GM11168 (cell line): Measurements from ENCODE around the gene SEL1L2.
"Not testable (repeated sequence)": the region's sequence is repeated elsewhere in the genome, so short reads cannot be mapped to it uniquely, and the experiment has no call there.

Experiments used
- in situ Hi-C: fragments of 300-500 bp; cut with MboI; formaldehyde crosslinking; loops from one replicate; pipeline ENCODE4 v1.12.0; 2022; ENCODE audit warnings: low sequenced_read_pairs; ENCODE audit not compliant: unreplicated experiment

Gene SEL1L2

GRCh38 chr20:13990465-13990864 is at the start of gene SEL1L2:
Gene SEL1L2, minus strand, starts transcription at chr20:13990614. Its CDS starts 80 bp downstream, at chr20:13990534.
- in situ Hi-C loops: no loop called here

DNA sequence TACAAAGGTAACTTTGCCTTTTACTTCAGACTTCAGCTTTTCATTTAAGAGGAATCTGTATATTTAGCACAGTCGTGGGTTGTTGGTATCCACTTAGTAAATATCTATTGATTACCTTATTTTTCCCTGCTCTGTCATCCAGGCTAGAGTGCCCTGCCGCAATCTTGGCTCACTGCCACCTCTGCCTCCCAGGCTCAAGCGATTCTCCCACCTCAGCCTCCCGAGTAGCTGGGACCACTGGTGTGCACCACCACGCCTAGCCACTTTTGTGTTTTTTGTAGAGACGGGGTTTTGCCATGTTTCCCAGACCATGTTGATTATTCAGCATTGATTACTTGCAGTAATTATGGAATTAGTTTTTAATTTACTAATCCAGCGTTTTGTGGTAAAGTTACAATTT is 46.2 kb upstream of the SEL1L2 start:
- in situ Hi-C loops: no loop called here

- in situ Hi-C loops: no loop called here
These were observed 42.9 kb upstream of the SEL1L2 start for GRCh38 chr20:14033310-14033709.

DNA sequence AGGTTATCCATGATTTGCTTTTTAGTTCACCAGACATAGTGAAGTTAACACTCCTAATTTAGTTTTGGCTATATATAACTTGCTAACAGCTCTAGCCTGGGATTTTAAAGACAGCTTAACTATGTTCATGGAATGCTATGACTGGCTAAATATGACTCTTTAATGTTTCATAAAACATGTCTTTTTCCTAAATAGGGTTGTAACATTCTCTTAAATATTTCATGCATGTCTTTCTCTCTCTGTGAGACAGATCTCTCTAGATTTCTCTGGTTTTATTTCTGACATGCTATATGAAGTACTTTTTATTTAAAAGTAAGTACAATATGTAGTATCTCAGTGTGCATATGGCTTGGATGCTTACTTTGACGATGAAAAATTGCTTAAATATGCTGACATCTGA is 40.6 kb upstream of the SEL1L2 start:
- in situ Hi-C loops: no loop called here

DNA sequence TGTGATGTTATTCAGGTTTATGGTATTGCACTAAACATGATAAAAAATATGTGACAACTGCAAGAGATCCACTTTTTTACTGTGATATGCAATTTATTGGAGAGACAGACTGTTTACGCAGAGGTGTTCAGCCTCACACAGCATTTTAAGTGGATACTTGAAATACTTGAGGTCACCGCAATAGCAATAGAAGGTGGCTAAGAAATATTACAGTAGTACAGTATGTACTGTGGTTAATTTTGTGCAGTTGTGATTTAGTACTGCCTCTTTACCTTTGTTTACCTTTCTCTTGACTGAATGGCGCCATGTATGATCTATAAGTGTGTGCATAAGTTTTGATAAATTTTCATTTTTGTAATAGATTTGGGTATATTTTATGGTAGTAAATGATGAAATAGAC is 22.3 kb upstream of the SEL1L2 start:
- in situ Hi-C loops: no loop called here

DNA sequence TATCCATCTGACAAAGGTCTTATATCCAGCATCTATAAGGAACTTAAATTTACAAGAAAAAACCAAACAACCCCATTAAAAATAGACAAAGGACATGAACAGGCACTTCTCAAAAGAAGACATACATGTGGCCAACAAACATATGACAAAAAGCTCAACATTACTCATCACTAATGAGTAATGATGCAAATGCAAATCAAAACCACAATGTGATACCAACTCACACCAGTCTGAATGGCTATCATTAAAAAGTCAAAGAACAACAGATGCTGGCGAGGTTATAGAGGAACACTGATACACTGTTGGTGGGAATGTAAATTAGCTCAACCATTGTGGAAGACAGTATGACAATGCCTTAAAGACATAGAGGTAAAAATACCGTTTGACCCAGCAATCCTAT is 18.8 kb upstream of the SEL1L2 start:
- in situ Hi-C loops: no loop called here

GRCh38 chr20:14005996-14006395 is 15.6 kb upstream of the SEL1L2 start:
- in situ Hi-C loops: no loop called here

DNA sequence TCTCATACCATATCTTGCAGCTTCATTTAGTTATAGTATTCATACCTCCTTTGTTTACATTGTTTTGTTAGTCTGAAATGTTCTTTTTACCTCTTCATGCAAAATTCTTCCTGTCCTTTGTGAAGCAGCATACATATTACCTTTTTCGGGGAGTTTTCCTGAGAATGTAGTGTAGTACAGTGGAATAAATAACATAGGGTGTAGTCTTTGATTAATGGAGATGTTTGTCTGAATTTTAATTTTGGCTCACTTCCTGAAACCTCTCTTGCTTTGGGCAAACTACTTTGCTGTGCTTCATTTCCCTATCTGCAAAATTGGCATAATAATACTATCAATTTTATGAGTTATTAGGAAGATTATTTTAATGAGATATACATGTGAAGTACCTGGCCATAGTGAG is 10.5 kb upstream of the SEL1L2 start:
- in situ Hi-C loops: no loop called here

- in situ Hi-C loops: no loop called here
These were observed 5.9 kb upstream of the SEL1L2 start for GRCh38 chr20:13996265-13996664.

DNA sequence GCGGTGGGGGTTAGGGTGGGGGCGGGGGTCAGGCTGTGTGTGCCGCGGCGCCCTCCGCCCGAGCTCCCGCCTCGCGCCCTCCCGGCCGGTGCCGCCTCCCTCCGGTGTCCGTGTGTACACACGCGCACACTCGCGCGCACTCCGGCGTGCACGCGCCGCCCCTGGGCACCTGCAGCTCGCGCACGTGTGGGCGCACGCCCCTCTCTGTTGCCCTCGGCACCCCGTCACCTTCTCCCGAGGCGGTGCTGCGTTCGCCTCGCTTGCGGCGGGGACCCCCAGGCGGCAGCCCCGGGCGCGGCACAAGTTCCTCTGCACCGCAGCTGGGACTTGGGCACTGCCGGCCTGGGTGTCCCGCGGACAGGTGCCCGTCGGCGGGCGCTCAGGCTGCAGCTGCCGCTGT is 5.4 kb upstream of the SEL1L2 start:
- in situ Hi-C loops: no loop called here

GRCh38 chr20:13995086-13995665 is 4.8 kb upstream of the SEL1L2 start, which contains the start of gene MACROD2:
Gene MACROD2, plus strand, starts transcription at chr20:13995516.
- in situ Hi-C loops: no loop called here

- in situ Hi-C loops: not testable (repeated sequence)
These were observed 1.5 kb upstream of the SEL1L2 start for GRCh38 chr20:13991955-13992354.

GRCh38 chr20:13991311-13991710 is 897 bp upstream of the SEL1L2 start:
- in situ Hi-C loops: no loop called here

DNA sequence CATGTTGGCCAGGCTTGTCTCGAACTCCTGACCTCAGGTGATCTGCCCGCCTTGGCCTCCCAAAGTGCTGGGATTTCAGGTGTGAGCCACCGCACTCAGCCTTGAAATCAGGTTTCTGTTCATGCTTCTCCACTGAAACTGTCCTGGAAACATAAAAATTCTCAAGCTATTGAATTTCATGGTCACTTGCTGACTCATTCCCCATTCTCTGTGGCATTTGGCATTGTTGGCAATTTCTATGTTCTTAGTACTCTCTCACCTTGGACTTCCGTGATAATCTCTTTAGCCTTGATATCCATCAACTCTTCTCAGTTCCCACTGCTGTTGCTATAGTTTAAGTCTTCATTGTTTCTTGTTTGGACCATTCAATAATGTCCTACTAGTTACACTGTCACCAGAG is 6.2 kb downstream of the SEL1L2 start:
- in situ Hi-C loops: no loop called here

DNA sequence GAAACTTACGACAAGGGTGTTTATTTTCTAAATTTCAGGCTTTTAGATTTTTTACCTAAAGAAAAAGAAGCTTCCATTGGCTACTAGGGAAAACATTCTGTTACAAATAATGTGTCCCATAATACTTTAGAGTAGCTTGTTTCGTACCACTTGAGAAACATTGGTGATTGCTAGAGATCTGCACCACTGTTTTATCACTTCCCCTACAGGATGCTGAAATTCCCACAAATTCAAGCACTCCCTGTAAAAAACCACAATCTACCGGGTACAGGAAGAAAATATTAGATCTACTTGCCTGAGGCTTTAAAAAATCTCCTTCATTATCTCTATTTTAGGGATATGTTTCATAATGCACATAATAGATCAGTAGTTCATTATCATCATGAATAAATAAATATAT is 29.9 kb downstream of the SEL1L2 start:
- in situ Hi-C loops: no loop called here

- in situ Hi-C loops: no loop called here
These were observed 30.3 kb downstream of the SEL1L2 start for GRCh38 chr20:13960119-13960518.

DNA sequence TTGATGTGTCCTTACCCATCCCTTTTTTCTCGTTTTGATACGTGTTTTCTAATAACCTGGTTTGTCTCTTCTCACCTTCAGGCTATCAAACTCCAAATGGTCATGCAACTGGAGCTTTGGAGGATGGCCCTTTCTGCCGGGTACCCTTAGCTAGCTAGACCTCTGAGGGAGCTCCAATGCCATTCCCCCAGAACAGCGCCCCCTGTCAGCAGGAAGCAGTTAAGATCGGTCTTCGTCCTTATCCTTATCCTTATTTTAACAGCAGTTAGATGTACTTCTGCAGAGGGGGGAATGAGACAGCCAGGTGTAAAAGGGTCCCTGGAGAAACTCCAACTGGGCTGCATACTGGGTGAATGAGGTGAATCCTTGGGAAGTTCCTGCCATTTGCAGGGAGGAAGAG is 37.2 kb downstream of the SEL1L2 start:
- in situ Hi-C loops: no loop called here

- in situ Hi-C loops: no loop called here
These were observed 42.7 kb downstream of the SEL1L2 start for GRCh38 chr20:13947719-13948118.

GRCh38 chr20:13941031-13941430 is 49.4 kb downstream of the SEL1L2 start:
- in situ Hi-C loops: no loop called here

GRCh38 chr20:13936781-13937576 is 53.4 kb downstream of the SEL1L2 start:
- in situ Hi-C loops: no loop called here

- in situ Hi-C loops: no loop called here
These were observed 55.2 kb downstream of the SEL1L2 start for GRCh38 chr20:13934992-13935894.
